Activated CD4-positive, alpha-beta T cell treated with anti-CD3 and anti-CD28 coated beads, Interleukin-2, amount 50 U/mL, for 16 hours (primary cell): Measurements from ENCODE around the gene BCAS4.
"Not testable (repeated sequence)": the region's sequence is repeated elsewhere in the genome, so short reads cannot be mapped to it uniquely, and the experiment has no call there.

ENCODE experiments used
- DNase-seq: peaks from one replicate; pipeline ENCODE4 v3.0.0-alpha.2; 2020

BCAS4 gene

GRCh38 chr20:50799176-50799889, 4.5 kb downstream of the BCAS4 start:
- DNase-seq, result no peak

DNA sequence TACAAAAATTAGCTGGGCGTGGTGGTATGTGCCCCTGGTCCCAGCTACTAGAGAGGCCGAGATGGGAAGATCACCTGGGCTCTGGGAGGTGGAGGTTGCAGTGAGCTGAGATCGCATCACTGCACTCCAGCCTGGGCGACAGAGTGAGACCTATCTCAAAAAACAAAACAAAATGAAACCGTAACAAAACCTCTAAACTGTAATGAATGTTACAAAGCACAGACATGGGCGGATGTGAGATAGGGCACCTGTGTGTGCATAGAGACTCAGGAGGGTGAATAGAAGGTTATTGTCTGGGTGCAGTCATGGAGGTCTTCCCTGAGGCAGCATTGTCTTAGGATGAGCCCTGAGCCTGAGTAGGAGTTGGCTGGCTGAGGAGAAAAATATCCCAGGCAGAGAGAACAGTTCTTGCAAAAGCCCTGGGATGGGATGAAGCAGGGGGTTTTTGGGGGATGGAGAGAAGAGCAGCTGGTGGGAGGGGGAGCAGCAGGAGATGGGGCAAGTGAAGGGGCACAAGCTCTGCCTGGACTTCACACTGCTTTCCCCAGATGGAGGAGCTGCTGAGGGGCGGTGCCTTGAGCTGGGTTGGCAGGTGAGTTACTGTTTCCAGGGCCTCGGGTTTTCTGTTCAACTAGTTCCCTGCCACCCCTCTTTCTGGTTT, 5.2 kb downstream of the BCAS4 start:
- no peak for DNase-seq

DNA sequence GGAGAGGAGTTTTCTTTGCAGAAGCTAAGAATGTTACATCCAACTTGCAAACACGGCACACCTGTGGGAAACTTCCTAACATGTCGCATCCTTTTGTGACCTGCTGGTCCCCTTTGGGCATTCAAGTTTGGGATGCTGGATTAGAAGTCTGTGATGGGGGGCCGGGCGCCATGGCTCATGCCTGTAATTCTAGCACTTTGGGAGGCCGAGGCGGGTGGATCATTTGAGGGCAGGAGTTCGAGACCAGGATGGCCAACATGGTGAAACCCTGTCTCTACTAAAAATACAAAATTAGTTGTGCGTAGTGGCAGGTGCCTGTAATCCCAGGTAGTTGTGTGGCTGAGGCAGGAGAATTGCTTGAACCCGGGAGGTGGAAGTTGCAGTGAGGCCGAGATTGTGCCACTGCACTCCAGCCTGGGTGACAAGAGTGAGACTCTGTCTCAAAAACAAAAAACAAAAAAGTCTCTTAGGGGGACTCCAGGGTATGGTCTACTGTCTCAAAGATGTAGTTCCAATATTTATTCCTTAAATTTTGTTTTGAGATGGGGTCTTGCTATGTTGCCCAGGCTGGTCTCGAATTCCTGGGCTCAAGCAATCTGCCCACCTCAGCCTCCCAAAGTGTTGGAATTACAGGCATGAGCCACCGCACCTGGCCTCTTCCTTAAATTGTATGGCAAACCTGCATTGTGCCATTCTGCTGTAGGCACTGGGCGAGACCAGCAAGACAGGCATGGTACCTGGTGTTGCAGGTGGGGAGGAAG, 6.3 kb downstream of the BCAS4 start:
- not testable (repeated sequence) for DNase-seq

- DNase-seq, result no peak
Observed at GRCh38 chr20:50801747-50802125, 6.9 kb downstream of the BCAS4 start.

DNA sequence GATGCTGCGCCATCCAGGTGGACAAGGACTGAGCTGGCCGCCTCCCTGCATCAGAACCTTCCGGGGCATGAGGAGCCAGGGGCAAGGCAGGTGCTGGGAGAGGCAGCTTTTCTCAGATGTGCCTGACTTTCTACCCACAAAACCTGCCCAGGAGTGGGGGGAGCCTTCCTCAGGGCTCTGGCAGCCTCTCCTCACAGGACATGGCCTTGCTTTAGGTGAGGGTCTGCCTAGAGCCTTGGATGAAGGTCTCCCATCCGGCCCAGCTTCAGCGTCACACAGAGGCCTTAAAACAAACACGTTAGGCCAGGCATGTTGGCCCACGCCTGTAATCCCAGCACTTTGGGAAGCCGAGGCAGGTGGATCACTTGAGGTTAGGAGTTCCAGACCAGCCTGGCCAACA, 7.4 kb downstream of the BCAS4 start:
- no peak for DNase-seq

DNA sequence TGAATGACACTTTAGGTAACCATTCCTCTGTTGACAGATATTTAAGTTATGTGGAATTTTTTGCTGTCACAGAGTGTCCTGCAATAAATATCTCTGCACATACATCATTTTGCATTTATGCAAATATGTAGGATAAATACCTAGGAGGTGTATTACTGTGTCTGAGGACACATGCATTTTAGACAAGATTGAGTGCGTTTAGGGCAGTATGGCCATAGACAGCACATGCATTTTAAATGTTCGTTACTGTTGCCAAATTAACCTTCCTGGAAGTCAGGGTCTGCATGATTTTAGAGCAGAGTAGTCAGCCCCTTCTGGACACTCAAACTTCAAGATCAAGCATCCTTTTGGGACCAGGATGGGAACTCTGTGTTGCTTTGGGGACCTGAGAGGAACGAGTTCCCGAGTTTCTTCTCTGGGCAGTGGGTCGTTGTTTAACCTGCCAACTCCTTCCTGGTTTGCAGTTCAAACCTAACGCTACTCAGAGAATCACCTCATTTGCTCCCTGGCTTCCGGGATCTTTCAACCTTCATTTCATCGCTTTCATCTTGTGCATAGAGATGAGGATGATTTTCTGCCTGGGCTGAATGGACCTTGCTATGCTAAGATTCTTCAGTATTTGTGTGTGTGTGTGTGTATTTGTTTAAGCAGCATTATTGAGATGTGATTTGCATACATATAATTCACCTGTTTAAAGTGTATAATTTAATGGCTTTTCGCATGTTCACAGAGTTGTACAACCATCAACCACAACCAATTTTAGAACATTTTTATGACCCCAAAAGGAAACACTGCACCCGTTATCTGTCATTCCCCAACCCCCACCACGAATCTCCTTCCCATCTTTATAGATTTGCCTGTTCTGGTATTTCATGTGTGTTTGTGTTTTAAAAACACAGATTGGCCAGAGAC, 9.8 kb downstream of the BCAS4 start:
- no peak for DNase-seq

DNA sequence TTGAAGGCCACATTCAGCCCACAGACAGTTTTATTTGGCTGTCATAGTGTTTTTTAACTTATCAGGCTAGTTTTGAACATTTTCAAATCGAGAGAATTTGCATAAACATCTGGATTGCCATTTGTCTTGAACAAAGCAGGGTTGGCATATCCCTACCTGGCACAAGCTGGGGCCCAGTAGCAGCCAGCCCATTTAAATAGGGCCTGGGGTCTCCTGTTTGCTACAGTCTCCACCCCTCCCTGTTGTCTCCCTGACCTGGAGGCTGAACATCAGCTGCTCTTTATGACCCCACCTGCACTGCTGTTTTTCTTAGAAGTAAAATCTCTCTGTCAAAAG, 10.5 kb downstream of the BCAS4 start:
- DNase-seq, result no peak

- no peak for DNase-seq
Observed at GRCh38 chr20:50806126-50806768, 11.4 kb downstream of the BCAS4 start.

DNA sequence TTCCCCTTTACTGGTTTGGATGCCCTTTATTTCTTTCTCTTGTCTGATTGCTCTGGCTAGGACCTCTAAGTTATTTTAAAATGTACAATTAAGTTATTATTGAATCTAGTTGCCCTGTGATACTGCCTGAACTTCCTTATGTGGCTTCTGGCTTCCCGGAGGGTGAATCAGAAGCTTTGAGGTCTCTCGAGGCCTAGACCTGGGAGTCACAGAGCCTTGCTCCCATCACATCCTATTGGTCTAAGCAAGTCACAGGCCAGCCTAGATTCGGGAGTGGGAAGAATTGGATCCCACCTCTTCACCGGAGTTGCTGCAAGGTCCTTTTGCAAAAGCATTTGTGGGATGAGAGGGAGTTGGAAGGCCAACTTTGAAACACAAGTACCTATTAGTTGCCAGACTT, 15.2 kb downstream of the BCAS4 start:
- no peak for DNase-seq

- DNase-seq, result no peak
Observed at GRCh38 chr20:50810842-50811241, 16.0 kb downstream of the BCAS4 start.

DNA sequence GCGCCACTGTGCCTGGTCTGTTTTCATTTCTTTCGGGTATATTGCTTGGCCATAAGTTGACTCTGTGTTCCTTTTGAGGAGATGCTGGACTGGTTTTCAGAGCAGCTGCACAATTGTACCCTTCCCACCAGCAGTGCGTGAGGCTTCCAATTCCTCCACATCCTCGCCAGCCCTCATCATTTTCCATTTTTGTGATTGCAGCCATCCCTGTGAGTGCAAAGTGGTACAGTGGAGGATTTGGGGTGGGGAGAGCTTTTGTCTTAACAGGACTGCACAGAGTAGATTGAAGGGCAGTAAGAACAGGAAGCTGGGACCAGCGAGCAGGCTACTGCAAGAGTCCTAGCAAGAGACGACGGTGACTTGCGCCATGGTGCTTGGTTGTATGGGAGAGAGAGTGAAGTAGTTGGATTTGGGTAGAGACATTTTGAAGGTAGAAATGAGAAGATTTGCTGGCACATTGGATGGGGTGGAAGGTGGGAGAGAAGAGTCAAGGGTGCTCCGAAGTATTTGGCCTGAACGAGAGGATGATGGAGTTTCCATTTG, 18.3 kb downstream of the BCAS4 start:
- no peak for DNase-seq

GRCh38 chr20:50813801-50814200, 18.9 kb downstream of the BCAS4 start:
- no peak for DNase-seq

DNA sequence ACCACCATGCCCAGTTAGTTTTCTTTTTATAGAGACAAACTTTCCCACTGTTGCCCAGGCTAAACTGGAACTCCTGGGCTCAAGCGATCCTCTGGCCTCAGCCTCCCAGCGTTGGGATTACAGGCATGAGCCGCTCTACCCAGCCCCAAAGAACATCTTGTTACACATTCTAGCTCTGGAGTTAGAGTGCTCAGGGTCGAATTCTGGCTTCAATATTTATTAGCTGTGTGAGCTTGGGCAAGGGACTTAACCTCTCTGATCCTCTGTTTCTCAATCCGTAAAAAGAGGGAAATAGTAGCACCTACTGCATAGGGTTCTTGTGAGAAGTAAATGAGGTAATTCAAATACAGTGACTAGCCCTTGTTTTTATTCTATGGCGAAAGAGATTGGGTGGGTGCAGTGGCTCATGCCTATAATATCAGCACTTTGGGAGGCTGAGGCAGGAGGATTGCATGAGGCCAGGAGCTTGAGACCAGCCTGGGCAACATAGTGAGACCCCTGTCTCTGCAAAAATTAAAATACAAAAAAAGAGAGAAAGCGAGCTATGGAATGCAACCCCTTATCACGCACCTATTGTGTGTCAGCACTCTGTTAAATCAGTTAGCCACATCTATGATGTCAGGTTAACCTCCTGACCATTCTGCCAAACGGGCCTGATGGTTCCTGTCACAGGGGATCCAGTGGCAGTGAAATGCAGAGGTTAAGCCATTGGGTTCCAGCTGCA, 19.7 kb downstream of the BCAS4 start:
- no peak for DNase-seq

DNA sequence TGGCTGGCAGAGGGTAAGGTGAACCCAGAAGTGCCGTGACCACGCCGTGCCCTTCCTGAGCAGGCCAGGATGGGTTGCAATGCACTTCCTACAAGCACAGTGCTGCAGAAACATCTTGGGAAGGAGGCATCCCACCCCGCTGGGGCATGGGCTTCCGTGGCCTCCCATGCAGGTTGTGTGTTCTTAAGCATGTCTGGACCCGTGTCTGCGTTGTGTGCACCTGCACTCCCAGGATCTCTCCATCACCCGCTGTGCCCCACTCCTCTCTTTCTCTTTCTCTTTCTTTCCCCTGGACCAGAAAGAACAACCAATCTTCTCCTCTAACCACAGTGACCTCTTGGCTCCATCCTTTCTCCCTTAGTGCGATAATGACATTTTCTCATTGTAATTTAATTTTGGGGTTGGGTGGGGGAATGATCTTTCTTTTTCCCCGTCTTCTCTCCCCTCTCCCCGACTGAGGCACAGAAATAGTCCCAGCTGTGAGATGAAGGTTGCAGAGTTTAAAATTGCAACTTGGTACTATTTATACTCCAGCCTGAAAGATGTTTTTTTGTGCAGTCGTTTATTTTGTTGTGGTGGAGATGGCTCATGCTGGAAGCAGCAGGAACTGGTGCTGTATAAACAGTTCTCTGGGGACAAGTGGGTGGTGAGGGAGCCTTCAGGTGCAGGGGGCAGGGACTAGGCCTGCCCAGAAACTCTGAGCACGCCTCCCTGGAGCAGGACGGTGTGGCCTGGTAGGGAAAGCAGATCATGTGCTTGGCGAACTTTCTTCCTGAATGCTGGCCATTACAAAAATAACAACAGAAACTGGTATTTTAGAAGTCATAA, 20.5 kb downstream of the BCAS4 start:
- DNase-seq, result no peak

DNA sequence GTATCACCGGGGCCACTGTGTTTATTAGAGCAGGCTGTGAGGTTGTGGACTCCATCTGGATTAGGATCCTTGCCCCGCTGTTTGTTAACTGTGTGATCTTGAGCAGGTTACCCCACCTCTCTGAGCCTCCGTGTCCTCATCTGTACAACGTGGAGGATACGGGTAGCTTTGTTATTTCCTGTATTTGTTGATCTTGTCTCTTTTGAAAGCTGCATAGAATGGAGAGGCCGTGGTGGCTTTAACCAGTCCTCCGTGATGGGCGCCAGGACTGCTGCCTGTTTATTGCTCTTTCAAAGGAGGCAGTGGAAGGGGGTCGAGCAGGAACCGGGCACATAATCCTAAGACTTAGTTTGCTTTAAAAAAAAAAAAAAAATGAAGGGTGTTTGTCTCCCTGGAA, 22.9 kb downstream of the BCAS4 start:
- DNase-seq, result no peak

- DNase-seq, result no peak
Observed at GRCh38 chr20:50819349-50819748, 24.5 kb downstream of the BCAS4 start.

DNA sequence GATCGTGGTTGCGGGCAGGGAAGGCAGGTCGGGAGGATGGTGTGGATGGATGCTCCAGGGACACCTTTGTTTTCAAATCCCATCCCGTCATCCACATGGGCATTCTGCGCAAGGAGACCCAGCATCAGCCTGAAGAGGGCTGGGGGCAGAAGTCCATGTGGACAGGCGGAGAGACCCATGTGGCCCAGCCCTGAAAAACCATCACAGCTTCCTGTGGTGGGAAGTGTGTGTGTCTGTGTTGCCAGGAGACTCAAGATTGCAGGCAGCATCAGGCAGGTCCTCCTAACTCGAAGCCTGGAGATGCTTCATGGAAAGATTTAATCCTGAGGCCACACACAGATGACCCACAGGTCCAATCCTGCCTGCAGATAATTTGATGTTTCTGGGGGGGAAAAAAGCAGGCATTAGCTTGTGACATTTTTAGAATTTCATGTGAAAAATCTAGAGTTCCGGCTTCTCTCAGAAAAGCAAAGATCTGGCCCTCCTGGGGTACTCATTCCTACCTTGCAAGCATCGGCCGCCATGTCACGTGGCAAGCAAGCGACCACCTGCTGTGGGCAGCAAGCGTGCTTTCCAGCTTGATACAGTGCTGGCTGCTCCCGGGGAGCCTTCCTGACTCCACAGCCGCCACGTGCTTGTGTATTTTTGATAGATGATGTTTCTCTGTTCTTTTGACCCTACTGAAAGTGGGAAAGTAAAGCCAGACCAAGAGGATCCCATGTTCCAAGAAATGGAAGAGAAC, 25.8 kb downstream of the BCAS4 start:
- no peak for DNase-seq

DNA sequence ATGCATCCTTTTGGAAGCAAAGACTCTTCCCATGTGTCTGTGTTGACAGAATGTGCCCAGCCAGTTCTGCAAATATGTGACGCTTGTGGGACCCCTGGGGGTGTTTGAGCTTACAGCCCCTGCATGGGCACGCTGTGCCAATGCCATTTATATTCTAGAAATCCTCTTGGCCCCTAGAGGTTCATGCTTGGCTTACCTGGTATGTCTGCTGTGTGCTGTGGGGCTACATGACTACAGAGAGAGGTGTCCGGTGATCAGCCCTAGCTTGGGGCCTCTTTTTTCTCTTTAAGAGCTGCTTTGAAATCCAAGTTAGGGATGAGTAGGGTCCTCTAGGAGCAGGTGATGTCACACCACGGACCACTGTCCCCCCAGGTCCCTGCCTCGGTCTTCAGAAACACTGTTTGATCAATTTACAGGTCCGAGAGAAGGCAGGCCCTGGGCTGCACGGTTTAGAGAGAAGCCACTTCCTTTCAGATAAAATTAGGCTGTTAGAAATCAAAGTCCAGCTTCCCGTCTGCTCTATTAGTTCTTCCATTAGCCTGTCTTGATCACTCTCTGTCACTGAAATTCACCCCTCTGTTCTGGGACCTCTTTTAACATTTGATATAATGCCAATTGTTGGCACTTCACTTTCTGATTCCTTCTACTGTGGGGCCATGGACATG, 26.5 kb downstream of the BCAS4 start:
- DNase-seq, result no peak

DNA sequence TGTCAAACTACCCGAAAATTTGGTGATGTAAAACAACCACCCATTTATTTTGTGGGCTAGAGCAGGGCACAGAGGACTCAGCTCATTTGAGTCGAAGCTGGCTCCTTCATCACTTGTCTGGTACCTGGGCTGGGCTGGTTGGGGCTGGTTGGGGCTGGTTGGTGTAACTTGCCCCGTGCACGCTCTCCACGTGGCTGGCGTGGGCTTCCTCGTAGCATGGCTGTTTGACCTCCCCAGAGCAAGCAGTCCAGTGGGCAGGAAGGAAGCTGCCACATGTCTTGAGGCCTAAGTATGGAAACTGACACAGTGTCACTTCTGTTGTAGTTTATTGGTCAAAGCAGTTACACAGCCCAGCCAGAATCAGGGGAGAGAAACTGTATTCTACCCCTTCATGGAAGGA, 27.1 kb downstream of the BCAS4 start:
- no peak for DNase-seq
